Karpas-422 (cell line): ENCODE measurements around the gene FTHL17. TPM values are rescaled to one million over a fixed set of nuclear protein-coding genes. Genes with fewer than 3 reads are reported as not detected.

Experiments used
- DNase-seq: peaks from one replicate; pipeline ENCODE4 v3.0.0-alpha.2; 2015
- H2AFZ ChIP-seq: fragments of 200-600 bp; sonication (generic); 2 replicates; pipeline ENCODE4 v1.6.1; 2014; ENCODE audit warnings: antibody characterized with exemption, low read length, mixed read lengths
- H3K27ac ChIP-seq: fragments of 200-600 bp; sonication (generic); 2 replicates; pipeline ENCODE4 v1.5.1; 2014; ENCODE audit warnings: mild to moderate bottlenecking, low read length, moderate library complexity
- H3K27me3 ChIP-seq: fragments of 200-600 bp; sonication (generic); 2 replicates; pipeline ENCODE4 v1.6.1; 2014; ENCODE audit warnings: low read length, mixed read lengths
- H3K36me3 ChIP-seq: fragments of 200-600 bp; sonication (generic); 2 replicates; pipeline ENCODE4 v1.6.1; 2014; ENCODE audit warnings: low read length, mixed read lengths; ENCODE audit not compliant: insufficient read depth
- H3K4me1 ChIP-seq: fragments of 200-600 bp; sonication (generic); 2 replicates; pipeline ENCODE4 v1.6.1; 2014; ENCODE audit warnings: mild to moderate bottlenecking, low read length, mixed read lengths
- H3K4me2 ChIP-seq: fragments of 200-600 bp; sonication (generic); 2 replicates; pipeline ENCODE4 v1.6.1; 2014; ENCODE audit warnings: low read length, low read depth, mild to moderate bottlenecking; ENCODE audit not compliant: poor library complexity, severe bottlenecking
- H3K4me3 ChIP-seq: fragments of 200-600 bp; sonication (generic); 2 replicates; pipeline ENCODE4 v1.5.1; 2014; ENCODE audit warnings: mild to moderate bottlenecking, antibody characterized with exemption, low read length, mixed read lengths
- H3K79me2 ChIP-seq: fragments of 200-600 bp; sonication (generic); 2 replicates; pipeline ENCODE4 v1.6.1; 2014; ENCODE audit warnings: mild to moderate bottlenecking, low read length, mixed read lengths
- H3K9ac ChIP-seq: fragments of 200-600 bp; sonication (generic); 2 replicates; pipeline ENCODE4 v1.6.0; 2014; ENCODE audit warnings: low read length
- H3K9me2 ChIP-seq: fragments of 200-600 bp; sonication (generic), shearing (Covaris generic); replicated peaks from 2 replicates; pipeline ENCODE4 v1.6.0; 2014; ENCODE audit warnings: mild to moderate bottlenecking, low read length, moderate library complexity; ENCODE audit not compliant: insufficient read depth
- H3K9me3 ChIP-seq: fragments of 300-700, 200-600 bp; sonication (generic); 2 replicates; pipeline ENCODE4 v1.6.1; 2014; ENCODE audit warnings: low read length, mixed read lengths
- H4K20me1 ChIP-seq: fragments of 200-600 bp; sonication (generic); 2 replicates; pipeline ENCODE4 v1.6.1; 2014; ENCODE audit warnings: mild to moderate bottlenecking, antibody characterized with exemption, low read length, low read depth; ENCODE audit not compliant: insufficient read depth
- total RNA-seq: library from RNA; depleted of rRNA; stranded (reverse); fragments of >200 nt; shearing (Covaris generic); gene quantifications from 2 replicates; pipeline ENCODE4 v1.2.3, GENCODE V29; 2014; ENCODE audit warnings: low replicate concordance

The FTHL17 gene
- total RNA-seq, 1 experiment from 2014 or later = not detected

GRCh38 chrX:31061091-31061490 is 10.8 kb downstream of the FTHL17 start:
- no peaks in the 10 kb centered on the region for H4K20me1 ChIP-seq
- no peak overlapping the region for H3K27ac ChIP-seq
- H3K9me2 ChIP-seq = no peaks in the 10 kb centered on the region
- no peak overlapping the region for H3K4me3 ChIP-seq
- no peak overlapping the region for H3K4me2 ChIP-seq
- no peak overlapping the region for H3K9ac ChIP-seq
- no peak overlapping the region for H2AFZ ChIP-seq
- H3K79me2 ChIP-seq = no peaks in the 10 kb centered on the region
- no peaks in the 10 kb centered on the region for H3K36me3 ChIP-seq
- H3K27me3 ChIP-seq = no peaks in the 10 kb centered on the region
- H3K4me1 ChIP-seq = no peaks in the 10 kb centered on the region
- no peak for DNase-seq
- H3K9me3 ChIP-seq = 0 out of 2 replicates have a peak, but pooled peaks cover 6% of the 10 kb centered on the region

- H4K20me1 ChIP-seq = no peaks in the 10 kb centered on the region
- H3K4me3 ChIP-seq = no peak overlapping the region
- H3K9me3 ChIP-seq = 0 out of 2 replicates have a peak, but pooled peaks cover 6% of the 10 kb centered on the region
- H3K4me1 ChIP-seq = no peaks in the 10 kb centered on the region
- H3K9me2 ChIP-seq = no peaks in the 10 kb centered on the region
- no peaks in the 10 kb centered on the region for H3K27me3 ChIP-seq
- H2AFZ ChIP-seq = no peak overlapping the region
- H3K4me2 ChIP-seq = no peak overlapping the region
- no peak overlapping the region for H3K9ac ChIP-seq
- no peak for DNase-seq
- H3K36me3 ChIP-seq = no peaks in the 10 kb centered on the region
- H3K79me2 ChIP-seq = no peaks in the 10 kb centered on the region
- H3K27ac ChIP-seq = no peak overlapping the region
These were observed 11.8 kb downstream of the FTHL17 start for GRCh38 chrX:31060016-31060415.

GRCh38 chrX:31058284-31058683 is 13.6 kb downstream of the FTHL17 start:
- no peak overlapping the region for H3K27ac ChIP-seq
- H3K4me3 ChIP-seq = no peak overlapping the region
- no peaks in the 10 kb centered on the region for H4K20me1 ChIP-seq
- DNase-seq = no peak
- H3K36me3 ChIP-seq = no peaks in the 10 kb centered on the region
- no peak overlapping the region for H2AFZ ChIP-seq
- no peaks in the 10 kb centered on the region for H3K9me2 ChIP-seq
- no peaks in the 10 kb centered on the region for H3K4me1 ChIP-seq
- H3K9ac ChIP-seq = no peak overlapping the region
- H3K79me2 ChIP-seq = no peaks in the 10 kb centered on the region
- no peaks in the 10 kb centered on the region for H3K27me3 ChIP-seq
- no peak overlapping the region for H3K4me2 ChIP-seq
- H3K9me3 ChIP-seq = no peaks in the 10 kb centered on the region

GRCh38 chrX:31057691-31058090 is 14.2 kb downstream of the FTHL17 start:
- H3K36me3 ChIP-seq = no peaks in the 10 kb centered on the region
- H3K9me3 ChIP-seq = no peaks in the 10 kb centered on the region
- DNase-seq = no peak
- no peak overlapping the region for H3K4me3 ChIP-seq
- no peak overlapping the region for H3K27ac ChIP-seq
- no peaks in the 10 kb centered on the region for H3K79me2 ChIP-seq
- H3K9me2 ChIP-seq = no peaks in the 10 kb centered on the region
- no peak overlapping the region for H3K4me2 ChIP-seq
- no peaks in the 10 kb centered on the region for H4K20me1 ChIP-seq
- no peak overlapping the region for H2AFZ ChIP-seq
- H3K9ac ChIP-seq = no peak overlapping the region
- H3K27me3 ChIP-seq = no peaks in the 10 kb centered on the region
- H3K4me1 ChIP-seq = no peaks in the 10 kb centered on the region

- no peak overlapping the region for H2AFZ ChIP-seq
These were observed 14.6 kb downstream of the FTHL17 start for GRCh38 chrX:31057291-31057690.

GRCh38 chrX:31053621-31054020 is 18.2 kb downstream of the FTHL17 start:
- no peak for DNase-seq
- Histone ChIP-seq H4K20me1 (no peaks in the 10 kb centered on the region), H3K4me2 (no peak overlapping the region), H3K9ac (no peak overlapping the region), H3K4me1 (no peaks in the 10 kb centered on the region), H3K4me3 (no peak overlapping the region), H3K9me2 (no peaks in the 10 kb centered on the region), H3K27me3 (no peaks in the 10 kb centered on the region), H2AFZ (no peak overlapping the region), H3K79me2 (no peaks in the 10 kb centered on the region), H3K36me3 (no peaks in the 10 kb centered on the region), H3K27ac (no peak overlapping the region), H3K9me3 (no peaks in the 10 kb centered on the region)

More at GRCh38 chrX:31057291-31057690, 14.6 kb downstream of the FTHL17 start:
- H3K9me2 ChIP-seq = no peaks in the 10 kb centered on the region
- no peaks in the 10 kb centered on the region for H3K36me3 ChIP-seq
- H3K4me1 ChIP-seq = no peaks in the 10 kb centered on the region
- no peaks in the 10 kb centered on the region for H4K20me1 ChIP-seq
- no peak overlapping the region for H3K4me3 ChIP-seq
- no peaks in the 10 kb centered on the region for H3K9me3 ChIP-seq
- H3K27ac ChIP-seq = no peak overlapping the region
- H3K4me2 ChIP-seq = no peak overlapping the region
- H3K79me2 ChIP-seq = no peaks in the 10 kb centered on the region
- H3K27me3 ChIP-seq = no peaks in the 10 kb centered on the region
- H3K9ac ChIP-seq = no peak overlapping the region
- DNase-seq = no peak

GRCh38 chrX:31039327-31039711 is 32.5 kb downstream of the FTHL17 start:
- Histone ChIP-seq H2AFZ (no peak overlapping the region), H3K27me3 (no peaks in the 10 kb centered on the region), H3K9me2 (no peaks in the 10 kb centered on the region), H3K27ac (no peak overlapping the region), H3K4me1 (no peaks in the 10 kb centered on the region), H4K20me1 (no peaks in the 10 kb centered on the region), H3K9me3 (no peaks in the 10 kb centered on the region), H3K4me2 (no peak overlapping the region), H3K36me3 (no peaks in the 10 kb centered on the region), H3K4me3 (no peak overlapping the region), H3K79me2 (no peaks in the 10 kb centered on the region), H3K9ac (no peak overlapping the region)
- DNase-seq = no peak

- H3K4me2 ChIP-seq = no peak overlapping the region
These were observed 33.1 kb downstream of the FTHL17 start for GRCh38 chrX:31038575-31039326.

More at GRCh38 chrX:31038575-31039326, 33.1 kb downstream of the FTHL17 start:
- H3K27ac ChIP-seq = no peak overlapping the region
- H3K4me3 ChIP-seq = no peak overlapping the region
- no peaks in the 10 kb centered on the region for H4K20me1 ChIP-seq
- H3K27me3 ChIP-seq = no peaks in the 10 kb centered on the region
- H3K9me3 ChIP-seq = no peaks in the 10 kb centered on the region
- H3K4me1 ChIP-seq = no peaks in the 10 kb centered on the region
- no peak overlapping the region for H2AFZ ChIP-seq
- no peaks in the 10 kb centered on the region for H3K79me2 ChIP-seq
- DNase-seq = peak; percentile 69
- H3K9me2 ChIP-seq = no peaks in the 10 kb centered on the region
- H3K9ac ChIP-seq = no peak overlapping the region
- no peaks in the 10 kb centered on the region for H3K36me3 ChIP-seq
